GM10248 (cell line): ENCODE measurements around the gene FAM169A.
A peak's percentile ranks its signal among the peaks of the same experiment; 100 is the strongest.

ENCODE experiments used
- CTCF ChIA-PET: fragments of 300-600 bp; sonication (Branson Sonifier 250); formaldehyde crosslinking; extraction: SDS; loops from one replicate; lab custom pipeline; 2021; ENCODE audit warnings: antibody characterized with exemption; lab: Yijun Ruan, JAX
- POLR2A ChIA-PET: fragments of 350-650 bp; sonication (Branson Sonifier 250); formaldehyde crosslinking; extraction: SDS; loops from one replicate; lab custom pipeline; 2020; ENCODE audit warnings: antibody characterized with exemption; lab: Yijun Ruan, JAX
- DNase-seq: peaks from one replicate; pipeline ENCODE4 v3.0.0; 2012; ENCODE audit errors: extremely low spot score
- CTCF ChIP-seq: IDR thresholded peaks from 2 replicates; pipeline ENCODE4 v1.5.1; 2012; ENCODE audit warnings: mild to moderate bottlenecking, low read depth; ENCODE audit errors: extremely low read depth, missing control alignments, control extremely low read depth

The FAM169A gene

GRCh38 chr5:74767579-74767913 is 98.6 kb downstream of the FAM169A start:
- TF ChIP-seq CTCF: no peak
- ChIA-PET CTCF (interaction anchor here (0.9 to 1.8 kb wide), 5 partner anchors 8 to 29 kb away, joined by 4 to 7 read pairs (median 5); no protein-coding TSS in a partner anchor), POLR2A (no interaction called here)
- peak; percentile 19 for DNase-seq

GRCh38 chr5:74766849-74767578 is 99.2 kb downstream of the FAM169A start, which contains the start of the genes GFM2 and NSA2:
Gene GFM2 (minus strand): TSS chr5:74767117. CDS start chr5:74763742, 3,375 bp downstream.
Gene NSA2 (plus strand): TSS chr5:74767249. CDS start chr5:74767361, 112 bp downstream.
- TF ChIP-seq CTCF: no peak
- ChIA-PET CTCF (interaction anchor here (0.9 to 1.8 kb wide), 10 partner anchors 8 to 30 kb away, joined by 3 to 7 read pairs (median 4); no protein-coding TSS in a partner anchor), POLR2A (no interaction called here)
- peak; percentile 86 for DNase-seq

DNA sequence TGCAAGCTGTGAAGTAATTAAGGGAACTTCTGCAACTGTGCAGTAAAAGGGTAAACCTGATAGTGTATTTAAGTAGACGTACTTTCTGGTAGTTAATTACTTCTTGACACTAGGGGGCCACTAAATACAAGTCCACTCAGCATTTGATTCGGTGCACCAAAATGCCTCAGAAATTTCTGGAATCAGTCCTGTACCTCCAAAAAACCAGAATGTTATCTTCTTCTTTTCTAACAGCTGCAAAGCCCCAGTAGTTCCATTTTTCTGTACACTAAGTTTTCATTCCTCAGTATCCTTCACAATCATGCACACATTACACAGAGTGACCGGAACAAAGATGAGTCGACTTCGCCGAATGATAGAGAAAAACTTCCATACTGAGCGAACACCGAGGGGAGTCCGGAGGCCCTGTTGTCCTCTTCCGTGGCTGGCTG is 99.8 kb downstream of the FAM169A start:
- ChIA-PET POLR2A (no interaction called here), CTCF (interaction anchor here (1.0 to 1.8 kb wide), 11 partner anchors 8 to 124 kb away, joined by 3 to 7 read pairs (median 3); no protein-coding TSS in a partner anchor)
- peak; percentile 72 for DNase-seq
- peak; percentile 38 for TF ChIP-seq CTCF

DNA sequence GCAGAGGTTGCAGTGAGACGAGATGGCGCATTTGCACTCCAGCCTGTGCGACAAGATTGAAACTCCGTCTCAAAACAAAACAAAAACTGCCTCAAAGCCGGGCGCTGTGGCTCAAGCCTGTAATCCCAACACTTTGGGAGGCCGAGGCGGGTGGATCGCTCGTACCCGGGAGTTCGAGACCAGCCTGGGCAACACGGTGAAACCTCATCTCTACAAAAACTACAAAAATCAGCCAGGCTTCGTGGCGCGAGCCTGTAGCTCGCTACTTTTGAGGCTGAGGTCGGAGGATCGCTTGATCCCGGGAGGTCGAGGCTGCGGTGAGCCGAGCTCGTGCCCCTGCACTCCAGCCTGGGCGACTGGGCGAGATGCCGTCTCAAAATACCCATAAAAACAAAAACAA is 100.3 kb downstream of the FAM169A start:
- no peak for TF ChIP-seq CTCF
- ChIA-PET POLR2A (no interaction called here), CTCF (interaction anchor here (1.0 to 1.5 kb wide), 6 partner anchors 16 to 124 kb away, joined by 3 to 4 read pairs (median 3); no protein-coding TSS in a partner anchor)
- DNase-seq: no peak

DNA sequence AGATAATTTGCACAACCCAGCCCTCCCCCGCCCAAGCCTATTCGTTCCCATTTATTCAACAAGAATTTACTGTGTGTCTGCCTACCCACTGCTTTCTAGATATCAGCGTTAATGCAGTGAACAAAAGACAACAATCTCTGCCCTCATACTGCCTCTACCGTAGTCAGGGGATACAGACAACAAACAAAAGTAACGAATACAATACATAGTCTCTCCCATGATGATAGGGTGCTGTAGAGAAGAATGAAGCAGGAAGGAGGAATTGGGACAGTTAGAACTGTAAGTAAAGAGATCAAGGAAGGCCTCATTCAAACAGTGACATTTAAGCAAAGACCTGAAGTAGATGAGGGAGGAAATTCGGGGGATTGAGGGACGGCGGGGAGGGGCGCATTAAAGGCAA is 101.0 kb downstream of the FAM169A start:
- ChIA-PET CTCF (interaction anchor here (1.4 to 1.5 kb wide), 2 partner anchors 18 to 30 kb away, joined by 3 to 4 read pairs; no protein-coding TSS in a partner anchor), POLR2A (no interaction called here)
- DNase-seq: no peak
- TF ChIP-seq CTCF: no peak

- TF ChIP-seq CTCF: no peak
- ChIA-PET POLR2A (no interaction called here), CTCF (interaction anchor here (1.1 to 3.0 kb wide), 7 partner anchors 8 to 30 kb away, joined by 3 to 18 read pairs (median 4); no protein-coding TSS in a partner anchor)
- DNase-seq: no peak
These were observed 102.7 kb downstream of the FAM169A start for GRCh38 chr5:74763504-74763903.
